ENCODE results near the gene KCNH3. TPM values are rescaled to one million over a fixed set of nuclear protein-coding genes. Genes with fewer than 3 reads are reported as not detected.

KCNH3 gene
- total and polyA plus RNA-seq, 3 donors from 2014 or later, result 4.5 to 8.3 (median 4.5) TPM

DNA sequence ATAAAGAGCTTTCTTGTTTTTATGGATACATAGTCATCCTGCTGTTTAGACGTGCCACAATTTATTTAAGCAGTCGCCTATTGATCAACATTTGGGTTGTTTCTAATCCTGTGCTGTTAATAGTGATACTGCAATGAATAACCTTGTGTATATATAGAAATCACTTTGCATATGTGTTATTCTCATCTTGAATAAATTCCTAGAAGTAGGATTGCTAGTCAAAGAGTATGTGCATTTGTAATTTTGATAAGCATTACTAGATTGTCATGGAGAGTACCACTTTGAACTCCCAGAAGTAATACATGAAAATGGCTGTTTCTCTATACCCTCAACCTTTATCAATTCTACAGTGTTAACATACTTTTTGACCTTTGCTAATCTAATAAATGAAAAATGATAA is 44.9 kb upstream of the KCNH3 start:
- DNase-seq, result no peak
- Histone ChIP-seq H3K36me3 (ENCODE audit: low read depth, missing control alignments) (no peaks in the 10 kb centered on the region), H3K27me3 (no peaks in the 10 kb centered on the region), H3K4me3 (no peak overlapping the region), H3K4me1 (no peaks in the 10 kb centered on the region), H3K27ac (no peak overlapping the region), H3K9me3 (no peaks in the 10 kb centered on the region)
- TF ChIP-seq, protein P1, sequence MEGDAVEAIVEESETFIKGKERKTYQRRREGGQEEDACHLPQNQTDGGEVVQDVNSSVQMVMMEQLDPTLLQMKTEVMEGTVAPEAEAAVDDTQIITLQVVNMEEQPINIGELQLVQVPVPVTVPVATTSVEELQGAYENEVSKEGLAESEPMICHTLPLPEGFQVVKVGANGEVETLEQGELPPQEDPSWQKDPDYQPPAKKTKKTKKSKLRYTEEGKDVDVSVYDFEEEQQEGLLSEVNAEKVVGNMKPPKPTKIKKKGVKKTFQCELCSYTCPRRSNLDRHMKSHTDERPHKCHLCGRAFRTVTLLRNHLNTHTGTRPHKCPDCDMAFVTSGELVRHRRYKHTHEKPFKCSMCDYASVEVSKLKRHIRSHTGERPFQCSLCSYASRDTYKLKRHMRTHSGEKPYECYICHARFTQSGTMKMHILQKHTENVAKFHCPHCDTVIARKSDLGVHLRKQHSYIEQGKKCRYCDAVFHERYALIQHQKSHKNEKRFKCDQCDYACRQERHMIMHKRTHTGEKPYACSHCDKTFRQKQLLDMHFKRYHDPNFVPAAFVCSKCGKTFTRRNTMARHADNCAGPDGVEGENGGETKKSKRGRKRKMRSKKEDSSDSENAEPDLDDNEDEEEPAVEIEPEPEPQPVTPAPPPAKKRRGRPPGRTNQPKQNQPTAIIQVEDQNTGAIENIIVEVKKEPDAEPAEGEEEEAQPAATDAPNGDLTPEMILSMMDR (IDR thresholded peaks at IDR 0.05), result no peak
- TF ChIP-seq POLR2A (IDR thresholded peaks at IDR 0.05), result no peak
- 96 to 97% methylated on average over 2 of the region's 2 CpGs for WGBS, 2 donors
- intact Hi-C loops (cut with DNase I; ENCODE audit: low total_unique reads), result no loop called here

DNA sequence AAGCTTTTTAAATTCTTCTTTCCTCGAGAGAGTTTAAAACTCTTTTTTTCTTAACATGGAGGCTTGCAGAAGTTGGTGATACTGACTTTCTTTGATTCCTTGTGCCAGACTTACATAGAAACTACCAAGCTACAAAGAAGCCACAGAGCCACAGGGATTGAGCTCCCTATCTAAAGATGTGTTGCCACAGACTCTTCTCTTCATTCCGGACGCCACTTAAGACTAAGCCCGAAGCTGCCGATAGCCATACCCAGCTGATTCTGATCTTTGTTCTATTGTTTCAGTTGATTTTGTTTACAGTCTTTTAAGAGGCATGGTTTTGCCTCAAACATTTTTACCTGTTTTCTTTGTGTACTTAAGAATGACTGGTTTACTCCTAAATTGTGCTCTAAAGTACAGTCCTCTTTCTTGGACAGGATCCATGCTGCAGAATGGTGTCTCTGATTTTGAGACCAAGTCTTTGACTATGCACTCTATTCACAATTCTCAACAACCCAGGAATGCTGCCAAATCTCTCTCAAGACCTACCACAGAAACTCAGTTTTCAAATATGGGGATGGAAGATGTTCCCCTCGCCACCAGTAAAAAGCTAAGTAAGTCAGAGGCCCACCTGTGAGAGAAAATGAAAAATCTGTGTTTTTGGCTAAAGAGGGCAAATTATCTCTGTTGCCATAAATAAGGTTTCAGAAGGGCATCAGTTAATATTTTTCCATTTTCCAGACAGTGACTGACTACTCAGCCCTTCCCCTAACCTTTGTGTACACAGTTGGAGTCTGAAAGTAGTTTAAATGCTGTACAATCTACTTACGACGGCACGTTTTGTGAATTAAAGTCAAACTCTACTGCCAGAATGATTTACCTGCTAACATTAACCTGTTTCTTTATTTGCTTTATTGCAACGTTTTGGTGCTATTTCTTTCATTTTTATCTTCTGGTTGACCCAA is 42.1 kb upstream of the KCNH3 start:
- no peaks in the 10 kb centered on the region for H3K9me3 ChIP-seq
- no peak for TF ChIP-seq POLR2A (IDR thresholded peaks at IDR 0.05)
- TF ChIP-seq, protein P1 (IDR thresholded peaks at IDR 0.05), result no peak
- no peak overlapping the region for H3K4me3 ChIP-seq
- intact Hi-C loops (cut with DNase I; ENCODE audit: low total_unique reads), result no loop called here
- no peak for DNase-seq
- H3K27ac ChIP-seq, result no peak overlapping the region
- WGBS, 2 donors, result 89 to 91% methylated on average over 10 of the region's 10 CpGs
- no peaks in the 10 kb centered on the region for H3K36me3 ChIP-seq (ENCODE audit: low read depth, missing control alignments)
- no peaks in the 10 kb centered on the region for H3K4me1 ChIP-seq
- no peaks in the 10 kb centered on the region for H3K27me3 ChIP-seq

DNA sequence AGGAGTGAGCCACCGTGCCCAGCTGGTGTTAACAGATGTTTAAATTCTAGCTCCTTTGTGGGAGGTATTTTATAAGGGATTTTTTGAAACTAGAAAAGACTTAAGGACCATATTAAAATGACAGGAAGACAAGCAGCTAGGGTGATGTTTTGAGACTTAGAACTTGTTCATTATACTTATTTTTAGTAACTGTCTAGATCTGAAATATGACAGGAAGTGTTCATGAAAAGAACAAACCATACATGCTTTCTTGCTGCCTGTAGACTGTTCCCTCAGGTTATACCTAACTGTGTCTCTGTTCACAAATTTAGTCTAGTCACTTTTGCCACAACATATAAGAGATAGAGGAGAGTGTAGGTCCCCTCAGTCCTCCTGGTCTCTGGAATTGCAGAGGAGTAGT is 36.9 kb upstream of the KCNH3 start:
- intact Hi-C loops (cut with DNase I; ENCODE audit: low total_unique reads), result no loop called here
- H3K4me3 ChIP-seq, result no peak overlapping the region

DNA sequence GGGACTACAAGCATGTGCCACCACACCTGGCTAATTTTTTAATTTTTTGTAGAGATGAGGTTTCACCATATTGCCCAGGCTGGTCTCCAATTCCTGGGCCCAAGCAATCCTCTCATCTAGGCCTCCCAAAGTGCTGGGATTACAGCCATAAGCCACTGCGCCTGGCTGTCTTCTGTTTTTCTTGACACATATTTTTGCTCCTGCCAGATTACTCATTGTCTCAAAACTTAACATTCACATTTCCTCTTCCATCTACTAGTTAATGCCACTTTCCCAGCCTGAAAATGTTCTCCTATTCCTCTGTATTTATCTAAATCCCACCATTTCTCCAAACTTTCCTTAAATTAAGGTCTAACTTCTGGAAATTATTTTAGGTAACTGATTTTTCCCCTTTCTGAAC is 36.2 kb upstream of the KCNH3 start:
- H3K4me1 ChIP-seq, result no peaks in the 10 kb centered on the region
- intact Hi-C loops (cut with DNase I; ENCODE audit: low total_unique reads), result no loop called here
- TF ChIP-seq POLR2A (IDR thresholded peaks at IDR 0.05), result no peak
- TF ChIP-seq, protein P1 (IDR thresholded peaks at IDR 0.05), result no peak
- H3K36me3 ChIP-seq (ENCODE audit: low read depth, missing control alignments), result no peaks in the 10 kb centered on the region
- DNase-seq, result no peak
- H3K9me3 ChIP-seq, result no peaks in the 10 kb centered on the region
- 93 to 96% methylated on average over 1 of the region's 1 CpG for WGBS, 2 donors
- no peaks in the 10 kb centered on the region for H3K27me3 ChIP-seq
- no peak overlapping the region for H3K4me3 ChIP-seq
- no peak overlapping the region for H3K27ac ChIP-seq

More for the DNA sequence above, 36.9 kb upstream of the KCNH3 start:
- 50 to 81% methylated on average over 1 of the region's 1 CpG for WGBS, 2 donors
- Histone ChIP-seq H3K27ac (no peak overlapping the region), H3K4me1 (no peaks in the 10 kb centered on the region), H3K36me3 (ENCODE audit: low read depth, missing control alignments) (no peaks in the 10 kb centered on the region), H3K9me3 (no peaks in the 10 kb centered on the region), H3K27me3 (no peaks in the 10 kb centered on the region)
- no peak for TF ChIP-seq POLR2A (IDR thresholded peaks at IDR 0.05)
- TF ChIP-seq, protein P1 (IDR thresholded peaks at IDR 0.05), result no peak
- no peak for DNase-seq

All from testis (tissue), 3 donors.